Lower leg skin (tissue), 4 donors: ENCODE results near the gene SPINK6. TPM values are rescaled to one million over a fixed set of nuclear protein-coding genes. Genes with fewer than 3 reads are reported as not detected.

Source experiments
- DNase-seq, 2 donors: peaks; one replicate each; pipeline ENCODE4 v3.0.0-alpha.2; 2019; ENCODE audit warnings: low spot score in 2 of 2
- H3K4me3 ChIP-seq: fragments of 200-600 bp; sonication (generic); 2 replicates; pipeline ENCODE4 v1.5.1; 2017; ENCODE audit warnings: mild to moderate bottlenecking, low read depth; ENCODE audit not compliant: poor library complexity, severe bottlenecking
- CTCF ChIP-seq, 3 donors: fragments of 450-650 bp; IDR thresholded peaks; one replicate each; pipeline ENCODE4 v1.5.1; 2016; ENCODE audit warnings: antibody characterized with exemption in 3 of 3, mild to moderate bottlenecking in 3 of 3, moderate library complexity in 2 of 3
- POLR2A ChIP-seq, 2 donors: fragments of 450-650 bp; IDR thresholded peaks; one replicate each; pipeline ENCODE4 v1.6.1; 2016 to 2017; ENCODE audit warnings: antibody characterized with exemption in 2 of 2, mild to moderate bottlenecking in 1 of 2, moderate library complexity in 1 of 2
- WGBS, 2 donors: methylation state at CpG; one replicate each; pipeline ENCODE4 v1.1.5; 2018; 5-methylcytosine and 5-hydroxymethylcytosine counted together
- intact Hi-C: fragments of 100-400 bp; cut with DNase I; formaldehyde crosslinking; loops from one replicate; pipeline ENCODE4 v1.15.0; 2023; ENCODE audit warnings: low total_unique reads
- total RNA-seq, 4 donors: library from RNA; depleted of rRNA; stranded (reverse); fragments of >200 nt; gene quantifications; one replicate each; pipeline ENCODE4 v1.1.0, GENCODE V29; 2016

SPINK6 gene
- total RNA-seq, 4 donors from 2014 or later: 0.59 TPM; not detected in 3

- no peak for DNase-seq
- no peak for TF ChIP-seq CTCF (IDR thresholded peaks at IDR 0.05)
- no peak for TF ChIP-seq POLR2A (IDR thresholded peaks at IDR 0.05)
- intact Hi-C loops: no loop called here
- 52 to 54% methylated on average over 1 of the region's 1 CpG for WGBS, 2 donors
- no peak overlapping the region for H3K4me3 ChIP-seq
These were observed 3.0 kb downstream of the SPINK6 start for GRCh38 chr5:148205865-148206264.

GRCh38 chr5:148206620-148207019, 3.8 kb downstream of the SPINK6 start:
- TF ChIP-seq CTCF (IDR thresholded peaks at IDR 0.05) (no peak), POLR2A (IDR thresholded peaks at IDR 0.05) (no peak)

GRCh38 chr5:148208226-148208625, 5.4 kb downstream of the SPINK6 start:
- no peak overlapping the region for H3K4me3 ChIP-seq
- no peak for TF ChIP-seq CTCF (IDR thresholded peaks at IDR 0.05)
- no peak for TF ChIP-seq POLR2A (IDR thresholded peaks at IDR 0.05)
- DNase-seq: peak in 1 of 2 donors; percentile 20
- intact Hi-C loops: no loop called here

More at GRCh38 chr5:148206620-148207019, 3.8 kb downstream of the SPINK6 start:
- no peak for DNase-seq
- WGBS, 2 donors: 44 to 48% methylated on average over 1 of the region's 1 CpG
- intact Hi-C loops: no loop called here
- H3K4me3 ChIP-seq: no peak overlapping the region

GRCh38 chr5:148209151-148209770, 6.4 kb downstream of the SPINK6 start:
- intact Hi-C loops: no loop called here
- TF ChIP-seq POLR2A (IDR thresholded peaks at IDR 0.05) (no peak), CTCF (IDR thresholded peaks at IDR 0.05) (no peak)
- WGBS, 2 donors: 33 to 49% methylated on average over 3 of the region's 3 CpGs
- DNase-seq: no peak
- H3K4me3 ChIP-seq: no peak overlapping the region

GRCh38 chr5:148214665-148215185, 11.9 kb downstream of the SPINK6 start:
- no peak for DNase-seq
- intact Hi-C loops: no loop called here
- no peak for TF ChIP-seq CTCF (IDR thresholded peaks at IDR 0.05)
- no peak for TF ChIP-seq POLR2A (IDR thresholded peaks at IDR 0.05)
- no peak overlapping the region for H3K4me3 ChIP-seq
- 60 to 67% methylated on average over 1 of the region's 1 CpG for WGBS, 2 donors

GRCh38 chr5:148221508-148221907, 18.7 kb downstream of the SPINK6 start:
- no peak for TF ChIP-seq POLR2A (IDR thresholded peaks at IDR 0.05)
- no peak for TF ChIP-seq CTCF (IDR thresholded peaks at IDR 0.05)
- WGBS, 2 donors: 78% methylated on average over 6 of the region's 6 CpGs
- DNase-seq: no peak
- intact Hi-C loops: no loop called here
- no peak overlapping the region for H3K4me3 ChIP-seq
